Head of caudate nucleus (tissue), 42 donors: ENCODE measurements around the gene PLXDC2.

Experiments
- DNase-seq, 42 donors: peaks; one replicate each; pipeline versions ENCODE4 v3.0.0 to v3.0.0-alpha.2; 2020 to 2021; ENCODE audit warnings: mixed read lengths in 7 of 42
- intact Hi-C: fragments of 100-400 bp; cut with DNase I; formaldehyde crosslinking; loops from one replicate; pipeline ENCODE4 v1.15.0; 2022

Gene PLXDC2

DNA sequence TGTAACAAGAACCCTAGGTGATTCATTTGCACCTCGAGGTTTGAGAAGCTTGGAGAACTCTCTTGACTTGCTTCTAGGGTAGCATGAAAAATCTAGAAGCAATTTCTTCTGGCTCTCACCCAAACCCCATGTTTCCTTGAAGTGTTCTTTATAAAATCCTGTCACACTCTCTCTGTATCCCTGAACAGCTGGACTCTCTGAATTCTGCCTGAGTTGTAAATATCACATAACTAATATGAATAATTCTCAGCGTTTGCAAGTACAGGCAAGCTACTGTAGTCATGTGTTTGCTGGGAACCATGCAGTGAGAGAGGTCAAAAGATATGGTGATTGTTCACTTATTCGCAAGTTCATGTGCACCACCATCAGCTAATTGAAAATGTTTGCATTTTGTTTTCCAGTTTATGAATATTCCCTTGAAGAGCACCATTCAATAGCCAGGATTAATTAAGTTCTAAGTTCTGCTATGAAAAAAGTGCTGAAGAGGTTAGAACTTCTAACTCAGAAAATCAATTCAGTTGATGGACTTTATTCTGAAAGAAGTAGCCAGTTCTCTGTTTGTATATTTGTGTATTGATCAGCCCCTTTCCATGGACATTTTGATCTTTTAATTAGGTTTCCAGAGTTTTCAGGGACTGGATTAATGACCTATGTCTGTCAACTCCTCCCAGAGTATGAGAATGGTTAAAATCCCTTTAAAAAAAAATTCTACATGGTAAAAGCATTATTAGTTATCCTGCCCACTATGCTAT lies 243.0 kb downstream of the PLXDC2 start:
- peak in 1 of 42 donors; percentile 10 for DNase-seq
- intact Hi-C loops: no loop called here

DNA sequence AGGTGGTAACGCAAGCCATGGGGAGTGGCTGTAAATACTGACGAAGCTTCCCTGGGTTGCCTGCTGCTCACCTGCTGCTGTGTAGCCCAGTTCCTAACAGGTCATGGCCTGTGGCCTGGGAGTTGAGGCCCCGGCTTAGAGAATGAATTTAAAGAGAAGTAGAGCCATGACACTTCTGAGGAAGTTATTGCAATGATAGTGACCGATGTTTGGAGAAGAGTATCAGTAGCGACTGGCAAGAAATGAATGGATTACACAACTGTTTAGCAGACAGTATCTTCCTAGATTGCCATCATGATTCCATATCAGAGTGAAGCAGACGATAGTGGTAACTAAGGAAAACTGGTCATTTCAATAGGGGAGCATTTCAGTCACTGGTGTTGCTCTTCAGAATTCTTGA lies 249.6 kb downstream of the PLXDC2 start:
- intact Hi-C loops: no loop called here
- no peak for DNase-seq

DNA sequence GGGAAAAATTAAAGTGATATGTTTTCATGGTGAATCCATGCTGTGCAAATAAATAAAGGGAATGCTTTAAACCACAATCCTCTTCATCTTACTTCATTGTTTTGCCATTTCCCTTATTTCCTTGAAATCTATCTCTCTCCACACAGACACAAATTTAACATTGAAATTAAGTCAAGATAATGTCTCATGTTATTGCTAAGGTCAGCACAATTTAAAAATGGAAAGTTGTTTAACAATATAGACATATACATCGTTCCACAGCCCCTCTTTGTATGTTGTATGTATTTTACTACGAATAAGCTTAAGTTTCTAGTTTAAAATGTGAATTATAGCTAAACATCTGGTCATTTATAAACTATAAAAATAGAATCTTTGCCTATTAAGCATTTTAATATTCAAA lies 256.9 kb downstream of the PLXDC2 start:
- intact Hi-C loops: no loop called here
- no peak for DNase-seq

DNA sequence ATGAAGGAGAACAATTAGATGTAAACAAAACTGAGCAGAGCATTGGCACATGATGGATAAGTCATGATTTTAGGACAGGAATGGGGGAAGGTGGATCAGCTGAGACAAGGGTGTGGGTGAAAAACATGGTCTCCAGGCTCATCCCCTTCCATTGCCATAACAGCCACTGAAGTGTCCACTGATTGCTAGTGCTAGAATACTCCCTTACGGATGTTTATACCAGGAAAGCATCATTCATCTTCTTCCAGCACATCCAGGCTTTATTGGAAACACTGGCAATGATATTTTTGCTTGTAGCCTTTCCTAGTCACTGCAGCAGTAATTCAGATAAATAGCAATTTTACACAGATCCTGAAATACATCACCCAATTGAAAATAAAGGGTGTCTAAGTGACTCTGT lies 259.5 kb downstream of the PLXDC2 start:
- no peak for DNase-seq
- intact Hi-C loops: no loop called here

DNA sequence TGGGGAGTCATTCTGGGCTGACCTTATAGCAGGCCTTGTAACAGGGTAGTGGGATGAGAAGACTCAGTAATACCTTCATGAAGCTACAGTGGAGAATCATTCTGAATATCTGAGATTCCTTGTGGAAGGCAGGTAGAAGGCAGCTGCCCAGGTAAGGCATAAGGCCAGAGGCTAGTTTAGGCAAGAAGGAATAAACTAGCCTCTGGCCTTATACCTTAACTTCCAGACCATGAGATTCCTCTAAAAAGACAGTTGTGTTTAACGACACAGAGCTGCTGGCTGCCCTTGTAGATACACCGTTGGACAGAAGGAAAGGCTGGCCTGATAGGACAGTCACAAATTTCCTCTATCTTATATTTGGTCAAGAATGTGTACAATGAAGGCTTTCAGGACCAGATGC lies 268.2 kb downstream of the PLXDC2 start:
- intact Hi-C loops: no loop called here
- DNase-seq: no peak

DNA sequence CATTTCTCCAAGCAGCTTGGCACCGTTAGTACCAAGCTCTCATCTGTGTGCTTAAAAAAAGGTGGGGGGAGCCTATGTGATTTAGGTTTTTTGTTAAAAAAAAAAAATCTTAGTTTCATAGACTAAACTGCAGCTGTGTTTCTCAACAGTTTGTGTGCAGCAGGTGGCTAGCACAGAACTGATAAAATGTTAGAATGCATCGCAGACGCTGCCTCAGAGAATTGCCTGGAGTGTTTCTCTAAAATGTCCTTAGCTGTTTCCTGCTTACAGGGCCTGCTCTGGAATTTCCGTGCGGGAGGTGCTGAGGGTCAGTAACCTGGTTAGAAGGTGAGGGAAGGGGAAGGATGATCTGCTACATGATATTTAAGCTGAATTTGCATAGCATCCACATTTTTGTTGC lies 268.9 kb downstream of the PLXDC2 start:
- no peak for DNase-seq
- intact Hi-C loops: no loop called here

DNA sequence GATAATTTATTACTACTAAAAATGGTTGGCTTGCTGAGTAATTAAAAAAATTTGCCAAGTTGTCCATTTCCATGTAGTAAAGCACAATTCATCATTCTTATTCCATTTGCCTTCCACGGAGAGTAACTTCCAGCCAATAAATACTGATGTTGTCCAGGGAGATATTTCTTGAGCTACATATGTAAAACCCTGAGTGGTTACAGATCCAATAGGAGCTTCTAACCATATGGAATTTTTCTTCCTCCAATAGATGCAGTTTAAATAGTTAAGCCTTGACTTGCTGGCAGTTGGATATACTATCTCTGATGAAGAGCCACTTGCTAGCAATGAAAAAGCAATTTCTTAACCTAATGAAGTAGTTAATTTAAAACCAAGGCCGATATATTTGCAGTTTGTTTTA lies 271.1 kb downstream of the PLXDC2 start:
- no peak for DNase-seq
- intact Hi-C loops: no loop called here

DNA sequence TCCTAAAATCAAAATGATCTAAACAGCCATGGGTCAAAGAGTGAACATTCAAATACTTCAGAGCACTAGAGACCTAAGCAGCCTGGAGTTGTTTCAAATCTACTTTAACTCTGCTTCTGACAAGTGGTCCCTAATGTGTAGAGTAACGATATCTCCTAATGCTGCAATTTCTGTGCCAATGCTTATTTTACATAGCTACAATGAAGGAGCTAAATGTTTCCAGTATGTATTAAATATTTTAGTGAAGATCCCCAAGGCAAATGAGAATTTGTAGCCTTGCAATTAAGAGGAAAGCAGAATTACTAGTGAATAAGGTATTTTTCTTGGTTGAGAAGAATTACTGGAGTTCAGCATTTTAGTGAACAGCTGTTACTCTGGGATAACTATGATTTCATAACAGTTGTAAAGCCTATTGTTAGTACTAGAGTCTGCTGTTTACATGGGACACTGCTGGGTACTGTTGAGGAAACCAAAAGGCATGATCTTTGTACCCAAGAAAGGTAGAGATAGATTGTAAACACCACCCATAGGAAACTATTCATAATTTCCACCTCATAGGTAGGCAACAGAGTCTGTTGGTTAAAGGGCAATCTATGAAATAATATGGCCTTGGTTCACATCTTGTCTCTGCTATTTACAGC lies 271.9 kb downstream of the PLXDC2 start:
- DNase-seq: no peak
- intact Hi-C loops: no loop called here

DNA sequence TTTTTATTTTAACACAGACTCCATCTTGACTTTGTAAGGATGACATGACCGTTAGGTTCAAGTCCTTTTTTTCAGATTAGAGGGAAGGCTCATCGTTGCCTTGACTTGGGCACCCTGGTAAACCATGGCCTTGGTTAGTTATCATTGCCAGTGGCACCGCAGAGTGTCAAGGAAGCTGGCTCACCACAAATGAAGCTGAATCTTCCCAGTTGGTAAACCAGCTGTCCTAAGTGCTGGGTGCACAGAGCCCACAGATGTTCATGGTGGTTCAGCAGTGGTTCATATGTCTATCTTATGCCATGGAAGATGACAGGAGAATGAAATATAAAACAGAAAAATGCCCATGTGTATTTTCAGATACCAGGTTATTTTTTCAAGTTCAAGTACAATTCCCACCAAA lies 273.6 kb downstream of the PLXDC2 start:
- no peak for DNase-seq
- intact Hi-C loops: no loop called here

DNA sequence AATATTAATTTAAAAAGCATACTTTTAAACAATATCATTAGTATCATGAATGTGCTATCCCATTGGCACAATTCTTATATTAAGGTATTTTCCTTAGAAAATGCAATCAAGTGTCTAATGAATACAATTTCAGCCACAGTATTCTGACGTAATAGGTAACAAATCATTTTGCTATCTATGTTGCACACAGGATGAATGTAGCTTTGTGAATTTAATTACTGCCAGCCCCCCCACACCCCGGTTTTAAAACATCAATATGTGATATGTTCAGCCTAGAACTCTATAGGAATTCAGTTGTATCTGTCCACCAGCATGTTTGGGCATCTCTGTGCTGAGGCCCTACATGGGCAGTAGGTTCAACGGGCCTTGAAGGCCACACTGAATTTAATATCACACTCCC lies 274.6 kb downstream of the PLXDC2 start:
- intact Hi-C loops: no loop called here
- no peak for DNase-seq

DNA sequence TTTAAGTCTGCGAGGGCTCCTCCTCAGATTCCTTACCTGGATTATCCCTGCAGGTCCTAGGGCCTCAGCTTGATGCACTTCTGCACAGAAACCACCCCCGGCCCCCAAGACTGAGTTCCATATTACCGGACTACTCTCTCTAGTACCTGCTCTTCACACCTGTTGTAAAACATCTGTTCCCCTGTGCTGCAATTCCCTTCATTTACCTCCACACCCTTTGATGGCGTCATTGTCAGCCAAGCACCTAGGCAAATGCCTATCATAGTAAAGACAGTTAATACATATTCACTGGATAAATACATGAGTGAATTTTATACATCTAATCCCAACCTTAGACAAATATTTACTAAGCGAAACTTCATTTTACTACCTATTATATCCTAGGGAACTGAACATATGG lies 275.5 kb downstream of the PLXDC2 start:
- no peak for DNase-seq

DNA sequence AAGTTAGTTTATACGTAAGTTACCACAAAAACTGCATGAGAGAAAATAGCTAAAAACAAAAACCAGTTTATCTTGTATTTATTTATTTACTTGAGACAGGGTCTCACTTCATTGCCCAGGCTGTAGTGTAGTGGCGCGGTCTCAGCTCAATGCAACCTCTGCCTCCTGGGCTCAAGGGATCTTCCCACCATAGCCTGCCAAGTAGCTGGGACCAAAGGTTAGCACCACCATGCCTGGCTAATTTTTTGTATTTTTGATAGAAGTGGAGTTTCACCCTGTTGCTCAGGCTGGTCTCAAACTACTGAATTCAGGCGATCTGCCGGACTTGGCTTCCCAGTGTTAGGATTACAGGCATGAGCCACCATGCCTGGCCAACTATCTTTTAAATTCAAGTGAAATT lies 277.4 kb downstream of the PLXDC2 start:
- intact Hi-C loops: no loop called here
- no peak for DNase-seq

More for the DNA sequence above, 275.5 kb downstream of the PLXDC2 start:
- intact Hi-C loops: no loop called here

DNA sequence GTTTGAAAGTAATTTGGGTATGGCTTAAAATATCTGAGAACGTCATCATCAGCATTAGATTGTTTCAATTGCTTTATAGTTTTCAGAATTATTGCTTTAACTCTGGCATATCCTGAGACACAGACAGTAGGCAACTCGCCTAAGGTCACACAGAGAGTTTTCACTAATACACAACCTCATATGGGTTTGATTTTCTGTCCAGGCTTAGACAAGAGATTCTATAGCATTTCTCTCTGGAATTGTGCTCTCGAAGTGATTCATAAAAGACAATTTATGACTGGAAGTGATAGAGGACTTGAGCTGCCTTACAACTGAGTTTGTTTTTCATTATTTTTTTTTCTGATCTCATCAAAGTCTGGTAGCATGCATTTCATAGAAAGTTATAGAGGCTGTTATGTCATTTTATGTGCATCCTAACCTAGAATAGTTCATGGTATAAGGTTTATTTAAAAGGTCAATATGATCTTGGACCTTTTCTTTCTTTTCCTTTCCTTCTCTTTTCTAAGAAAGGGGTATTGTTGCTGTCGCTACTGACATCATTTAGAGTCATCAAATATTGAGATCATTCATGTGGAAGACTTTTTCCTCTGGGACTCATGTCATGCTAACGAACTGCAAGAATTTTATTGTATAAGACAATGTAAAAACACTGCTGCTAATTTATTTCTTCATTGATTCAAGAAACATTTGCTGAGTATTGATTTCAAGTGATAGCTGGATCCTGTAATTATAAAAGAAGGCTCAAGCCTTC lies 278.2 kb downstream of the PLXDC2 start:
- DNase-seq: no peak
- intact Hi-C loops: no loop called here

DNA sequence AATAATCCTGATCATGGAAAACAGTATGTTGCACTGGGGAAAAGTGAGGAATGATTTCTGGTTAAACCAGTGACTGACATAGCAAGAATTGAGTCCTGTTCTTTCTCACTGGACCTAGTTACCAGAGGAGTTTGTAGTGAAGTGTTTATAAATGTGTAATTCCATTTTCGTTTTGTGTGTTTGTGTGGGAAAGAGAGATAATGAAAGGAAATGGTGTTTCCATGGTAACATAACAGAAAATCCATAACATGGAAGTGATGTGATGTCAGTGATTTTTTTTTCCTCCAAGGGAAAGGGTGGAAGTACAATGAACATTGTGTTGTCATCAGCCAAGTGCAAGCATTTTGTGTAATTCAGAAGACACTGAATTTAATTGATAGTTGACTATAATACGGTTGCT lies 283.9 kb downstream of the PLXDC2 start:
- intact Hi-C loops: no loop called here
- no peak for DNase-seq

DNA sequence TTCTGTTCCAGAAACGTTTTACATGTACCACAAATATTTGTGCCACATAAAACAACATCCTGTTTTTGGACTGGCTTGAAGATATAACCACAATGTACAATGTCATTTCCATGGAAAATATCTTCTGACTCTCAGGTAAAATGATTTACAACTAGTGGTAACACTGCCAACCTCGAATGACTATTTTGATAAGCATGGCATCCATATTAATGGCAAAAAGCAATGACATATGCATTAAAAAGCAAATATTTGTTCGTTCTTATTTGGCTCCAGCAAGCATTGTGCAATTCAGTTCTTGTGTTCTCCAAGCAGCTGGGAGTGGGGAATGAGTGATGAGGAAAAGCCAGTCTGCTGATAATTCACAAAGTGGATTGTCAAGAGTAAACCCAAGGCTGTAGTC lies 289.0 kb downstream of the PLXDC2 start:
- DNase-seq: no peak
- intact Hi-C loops: no loop called here

DNA sequence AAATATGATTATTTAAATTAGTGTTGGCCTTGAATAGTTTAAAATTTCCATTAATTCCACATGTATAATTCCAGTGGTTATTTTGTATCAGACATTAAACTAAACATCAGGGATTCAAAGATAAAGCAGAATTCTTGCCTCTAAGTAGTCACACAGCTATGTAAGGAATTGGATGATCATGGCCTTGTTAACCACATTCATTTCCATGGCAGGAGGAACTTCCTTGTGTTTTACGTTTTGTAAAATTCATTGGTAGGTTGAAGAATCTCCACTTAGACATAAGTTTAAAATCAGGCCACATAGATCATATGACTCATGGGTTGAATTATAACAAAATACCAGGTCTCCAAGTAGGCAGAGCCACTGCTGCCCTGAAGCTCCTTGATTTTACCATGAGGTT lies 289.7 kb downstream of the PLXDC2 start:
- DNase-seq: no peak
- intact Hi-C loops: no loop called here

DNA sequence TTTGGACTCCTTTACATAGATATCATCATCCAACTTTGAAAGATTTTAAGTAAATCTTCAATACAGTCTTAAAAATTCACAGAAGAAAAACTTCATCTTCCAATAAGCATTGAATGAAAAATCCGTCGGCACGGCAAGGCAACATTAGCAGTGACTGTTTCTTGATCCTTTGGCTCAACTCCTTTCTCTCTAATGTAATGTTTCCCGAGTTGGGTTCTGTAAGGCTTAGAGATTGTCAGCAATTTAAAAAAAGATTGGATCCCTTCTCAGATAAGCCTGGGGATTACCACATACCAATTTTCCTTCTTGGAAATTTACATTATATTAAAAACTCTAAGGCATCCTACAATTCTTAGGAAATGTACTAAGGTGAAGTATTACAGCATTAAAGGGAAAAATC lies 291.8 kb downstream of the PLXDC2 start:
- intact Hi-C loops: no loop called here
- DNase-seq: no peak

DNA sequence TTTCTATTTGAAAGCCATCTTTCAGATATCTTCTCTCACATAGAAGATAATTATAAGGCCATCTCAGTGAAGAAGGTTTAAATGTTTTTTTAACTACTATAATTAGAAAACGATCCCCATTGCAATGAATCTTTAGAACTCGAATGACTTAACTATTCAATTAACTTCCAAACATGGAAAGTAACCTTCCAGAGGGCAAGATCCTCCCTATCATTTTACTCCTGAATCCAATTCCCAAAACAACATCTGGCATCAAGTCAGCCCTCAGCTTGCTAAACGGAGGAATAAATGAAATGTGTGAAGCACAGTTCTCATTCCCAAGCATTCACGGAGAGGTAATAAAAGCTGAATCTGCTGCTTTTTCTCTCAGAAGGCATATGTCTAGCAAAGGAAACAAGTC lies 293.4 kb downstream of the PLXDC2 start:
- DNase-seq: no peak
- intact Hi-C loops: no loop called here

DNA sequence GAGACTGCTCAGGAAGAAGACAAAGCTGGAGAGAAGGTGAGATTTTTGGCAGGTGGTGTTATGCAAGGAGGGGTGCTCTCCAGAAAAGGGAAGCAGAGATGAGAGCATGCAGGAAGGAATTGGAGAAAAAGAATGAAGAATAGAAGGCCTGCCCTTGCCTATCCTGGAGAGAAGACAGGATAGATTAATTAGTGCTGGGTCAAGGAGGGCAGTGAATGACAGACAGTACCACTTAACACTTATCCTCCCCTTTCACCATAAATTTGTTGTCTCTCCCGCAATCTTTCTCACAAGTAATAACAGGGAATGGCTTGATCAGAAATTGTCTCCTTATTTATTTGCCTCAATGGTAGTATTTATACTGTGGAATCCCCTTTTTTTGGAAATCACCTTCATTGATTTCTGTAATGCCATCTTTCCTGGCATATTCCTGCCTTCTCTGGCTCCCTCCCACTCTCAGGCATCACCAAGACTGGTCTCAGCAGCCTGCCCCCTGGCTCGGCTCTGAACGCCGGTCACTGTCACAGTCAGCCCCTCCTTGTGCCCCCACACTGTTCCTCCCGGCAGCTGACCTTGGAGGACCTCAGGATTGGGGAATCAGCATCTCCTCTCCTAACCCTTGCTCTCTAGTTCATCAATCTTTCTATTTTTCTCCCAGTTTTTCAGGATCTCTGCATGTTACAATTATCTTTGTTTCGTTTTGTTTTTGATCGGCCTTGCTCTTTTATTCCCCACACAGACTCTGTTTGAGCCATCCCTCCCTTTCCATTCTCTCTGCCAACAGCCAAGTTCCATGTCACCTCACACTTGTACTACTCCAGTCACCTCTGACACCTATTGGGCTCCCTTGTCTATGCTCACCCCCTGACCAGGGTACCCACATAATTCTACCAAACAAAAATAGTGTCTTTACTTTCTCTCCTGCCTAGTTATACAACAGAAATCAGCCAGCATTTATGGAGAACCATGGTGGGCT lies 294.2 kb downstream of the PLXDC2 start:
- peak; percentile 8 to 81 (median 51) for DNase-seq
- intact Hi-C loops: no loop called here
